ENCODE results near the gene DBH.

DBH gene

DNA sequence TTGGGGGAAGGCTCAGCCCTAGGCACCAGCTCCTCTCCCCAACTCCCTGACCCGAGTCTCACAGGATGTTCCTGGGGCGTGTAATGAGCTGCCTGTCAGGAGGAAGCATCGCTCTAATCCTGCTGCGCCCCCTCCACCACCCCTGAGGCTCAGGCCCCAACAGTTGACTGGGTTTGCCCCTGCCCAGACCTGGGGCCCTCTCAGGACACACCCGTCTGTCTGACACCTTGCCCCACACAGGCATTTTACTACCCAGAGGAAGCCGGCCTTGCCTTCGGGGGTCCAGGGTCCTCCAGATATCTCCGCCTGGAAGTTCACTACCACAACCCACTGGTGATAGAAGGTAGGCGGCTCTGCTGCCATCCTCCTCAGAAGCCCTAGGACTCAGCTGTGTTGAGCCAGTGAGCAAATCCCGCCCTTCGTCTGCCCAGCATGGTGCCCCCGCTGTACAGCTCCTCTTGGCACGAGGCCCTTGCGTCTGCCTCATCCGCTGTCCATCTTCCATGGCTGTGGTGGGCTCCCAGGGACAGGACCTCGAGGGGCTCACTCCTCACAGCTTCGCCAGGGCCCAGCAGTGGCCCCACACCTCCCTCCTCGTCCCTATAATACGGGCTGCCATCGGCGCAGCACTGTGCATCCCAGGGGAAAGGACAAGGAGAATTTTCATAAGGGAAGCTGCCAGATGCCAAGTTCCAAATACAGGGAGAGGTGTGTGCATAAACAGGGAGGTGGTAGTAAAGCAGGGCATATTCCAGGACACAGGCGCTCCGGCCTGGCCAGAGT lies 8.0 kb downstream of the DBH start:
- no peak for DNase-seq (ENCODE audit: low spot score)

DNA sequence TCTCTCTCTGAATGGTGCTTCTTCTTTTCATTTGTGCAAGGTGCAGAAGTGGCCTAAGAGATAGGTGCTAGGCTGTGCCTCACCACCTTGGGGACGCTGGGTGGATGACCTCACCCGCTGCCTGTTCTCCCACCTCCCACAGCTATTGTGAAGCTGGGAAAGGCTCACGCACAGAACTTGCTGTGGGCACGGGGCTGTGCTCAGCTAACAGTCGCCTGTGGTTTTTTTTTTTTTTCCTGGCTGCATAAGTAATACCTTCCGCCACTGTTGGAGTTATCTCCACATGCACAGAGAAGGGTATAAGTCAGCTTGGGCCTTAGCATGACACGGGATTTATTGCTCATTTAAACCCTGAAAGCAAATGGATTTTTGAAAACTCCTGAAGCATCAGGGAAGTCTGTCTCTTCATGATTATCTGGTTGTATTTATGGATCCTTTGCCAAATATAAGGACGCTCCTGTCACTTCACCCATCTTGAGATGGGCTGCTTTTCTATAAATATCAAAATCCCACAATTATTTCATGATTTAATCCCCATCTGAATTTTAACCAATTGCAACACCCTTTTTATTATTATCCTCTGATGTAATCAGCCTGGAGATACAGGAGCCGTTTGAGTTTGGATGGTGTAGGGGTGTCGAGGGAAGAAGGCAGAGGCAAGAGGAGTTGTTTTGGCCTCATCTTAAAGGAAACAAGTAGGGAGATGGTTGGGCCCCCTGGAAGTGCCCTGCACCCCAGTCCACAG lies 9.0 kb downstream of the DBH start:
- no peak for DNase-seq (ENCODE audit: low spot score)

DNA sequence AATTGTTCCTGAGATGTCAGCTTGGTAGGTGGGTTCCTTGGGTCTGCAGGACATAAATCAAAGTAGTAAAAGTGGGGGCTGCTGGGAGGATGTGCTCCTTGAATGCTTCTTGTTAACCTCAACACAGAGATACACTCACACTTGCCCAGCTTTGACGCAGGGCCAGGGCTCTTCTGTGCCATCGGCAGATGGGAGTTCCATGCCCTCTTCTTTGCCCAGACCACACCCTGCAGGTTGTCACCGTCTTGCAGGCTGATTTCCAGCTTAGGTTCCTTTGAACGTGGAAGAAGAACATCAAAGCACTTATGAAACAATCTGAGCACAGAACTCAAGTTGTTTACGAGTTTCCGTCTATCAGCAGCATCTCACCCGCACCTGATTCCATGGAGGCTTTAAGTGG lies 11.0 kb downstream of the DBH start:
- no peak for DNase-seq (ENCODE audit: low spot score)

DNA sequence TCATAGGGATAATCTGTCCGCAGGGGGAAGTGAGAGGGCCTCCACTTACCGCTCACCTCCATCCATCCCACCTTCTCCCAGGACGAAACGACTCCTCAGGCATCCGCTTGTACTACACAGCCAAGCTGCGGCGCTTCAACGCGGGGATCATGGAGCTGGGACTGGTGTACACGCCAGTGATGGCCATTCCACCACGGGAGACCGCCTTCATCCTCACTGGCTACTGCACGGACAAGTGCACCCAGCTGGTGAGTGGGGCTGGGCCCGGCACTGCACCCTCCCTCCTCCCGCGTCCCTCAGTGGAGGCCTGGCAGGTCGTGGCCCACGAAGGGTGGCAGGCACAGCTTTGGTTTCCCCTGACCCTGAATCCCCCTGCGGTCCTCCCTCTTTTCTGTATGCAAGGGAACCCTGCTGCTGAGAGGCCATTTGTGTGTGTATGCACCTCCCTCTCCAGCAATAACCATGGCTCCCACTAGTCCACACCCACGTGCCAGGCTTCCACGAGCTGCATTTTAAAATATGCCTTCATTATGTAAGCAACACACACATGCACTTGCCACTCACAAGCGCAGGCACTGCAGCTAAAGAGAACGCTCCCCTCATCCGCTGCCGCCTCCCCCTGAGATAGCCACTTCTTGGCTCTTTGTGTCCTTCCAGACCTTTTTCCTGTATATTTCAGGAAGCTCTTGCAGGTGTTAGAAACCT lies 11.8 kb downstream of the DBH start:
- no peak for DNase-seq (ENCODE audit: low spot score)

DNA sequence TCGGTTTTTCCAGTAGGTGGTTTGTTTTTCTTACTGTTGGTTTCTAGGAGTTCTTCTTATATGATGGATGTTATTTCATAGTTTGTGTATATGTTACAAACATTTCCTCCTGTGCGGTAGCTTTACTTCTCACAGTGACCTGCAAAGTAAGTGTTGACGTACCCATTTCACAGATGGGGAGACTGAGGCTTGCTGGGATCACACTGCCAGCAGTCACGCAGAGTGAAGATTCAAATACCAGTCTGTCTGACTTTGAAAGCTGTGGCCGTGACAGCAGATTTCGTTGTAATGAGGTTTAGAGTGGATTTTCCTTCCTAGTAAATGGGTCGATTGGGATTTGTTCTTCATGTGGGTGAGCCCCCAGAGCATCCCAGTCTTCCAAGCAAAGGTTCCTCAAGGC lies 13.0 kb downstream of the DBH start:
- DNase-seq (ENCODE audit: low spot score): no peak

DNA sequence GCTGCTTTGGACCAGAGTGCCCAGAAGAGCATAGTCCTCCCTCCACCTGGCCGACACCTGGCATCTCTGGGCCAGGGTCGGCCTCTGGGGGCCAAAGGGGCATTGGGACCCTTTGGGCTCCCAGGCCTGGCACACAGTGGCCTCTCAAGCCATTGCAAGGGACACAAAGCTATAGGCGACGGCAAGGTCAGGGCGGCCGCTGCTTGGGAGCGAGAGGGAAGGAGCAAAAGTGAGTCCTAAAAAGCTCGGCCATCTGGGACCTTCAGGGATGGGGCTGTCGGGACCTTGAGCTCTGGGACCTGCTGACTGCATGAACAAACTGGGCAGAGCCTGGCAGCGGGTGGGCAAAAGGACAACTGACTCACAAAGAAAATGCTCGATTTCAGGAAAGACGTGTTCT lies 13.9 kb downstream of the DBH start:
- DNase-seq (ENCODE audit: low spot score): no peak

DNA sequence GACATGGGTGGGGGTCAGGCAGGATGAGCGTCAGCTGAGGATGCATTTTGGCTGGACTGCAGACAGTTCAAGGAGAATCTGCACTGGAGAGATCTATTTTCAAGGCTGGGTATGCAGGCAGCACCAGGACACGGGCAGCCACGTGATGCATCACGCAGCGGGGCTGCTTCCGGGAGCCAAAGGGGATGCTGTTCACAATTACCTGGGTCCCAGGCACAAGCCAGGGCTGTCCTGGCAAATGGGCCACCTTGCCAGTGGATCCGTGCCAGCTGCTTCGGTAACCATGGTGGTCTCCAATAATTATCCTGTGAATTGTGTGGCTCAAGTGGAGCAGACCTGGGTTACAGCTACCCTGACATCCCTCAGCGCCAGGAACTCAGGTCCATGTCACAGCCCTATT lies 17.5 kb downstream of the DBH start:
- no peak for DNase-seq (ENCODE audit: low spot score)

DNA sequence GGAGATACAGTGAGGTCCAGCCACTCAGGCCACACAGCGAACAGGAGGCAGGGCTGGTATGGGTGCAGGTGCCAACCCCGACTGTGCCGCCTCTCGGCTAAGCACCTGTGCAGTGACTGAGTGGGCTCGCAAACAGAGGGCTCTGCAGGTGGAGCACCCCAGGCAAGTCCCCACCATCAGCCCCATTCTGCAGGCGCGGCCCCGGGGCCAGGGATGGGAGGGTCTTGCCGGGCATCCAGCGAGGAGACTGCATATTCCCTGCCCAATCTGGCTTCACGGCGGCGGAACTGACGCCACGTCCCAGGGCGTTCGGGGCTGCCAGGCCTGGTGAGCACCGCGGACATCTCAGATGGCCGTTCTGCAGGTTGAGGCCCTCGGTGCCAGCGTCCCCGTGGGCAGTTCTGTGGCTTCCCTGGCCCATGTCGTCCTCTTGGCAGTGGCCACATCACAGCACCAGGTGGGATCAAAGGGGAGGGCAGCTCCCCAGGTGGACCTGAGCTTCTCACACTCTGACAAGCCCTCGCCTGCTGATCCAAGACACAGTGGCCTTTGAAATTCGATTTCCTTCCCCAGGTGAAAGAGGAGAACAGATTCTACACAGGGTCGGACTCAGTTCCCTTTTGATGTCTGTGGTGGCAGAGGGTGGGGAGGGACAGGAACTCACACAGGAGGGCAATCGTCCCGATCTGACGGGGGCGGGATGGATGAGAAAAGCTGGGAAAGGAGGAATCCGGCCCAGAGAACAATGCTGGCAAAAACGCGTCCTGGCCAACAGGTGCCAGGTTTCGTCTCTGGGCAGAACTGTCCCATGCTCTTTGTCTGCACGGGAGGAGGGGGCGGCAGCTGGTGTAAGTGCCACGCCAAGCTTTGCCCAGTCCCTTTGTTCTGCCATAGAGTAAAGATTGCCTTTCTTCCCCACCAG lies 18.8 kb downstream of the DBH start:
- DNase-seq (ENCODE audit: low spot score): no peak

DNA sequence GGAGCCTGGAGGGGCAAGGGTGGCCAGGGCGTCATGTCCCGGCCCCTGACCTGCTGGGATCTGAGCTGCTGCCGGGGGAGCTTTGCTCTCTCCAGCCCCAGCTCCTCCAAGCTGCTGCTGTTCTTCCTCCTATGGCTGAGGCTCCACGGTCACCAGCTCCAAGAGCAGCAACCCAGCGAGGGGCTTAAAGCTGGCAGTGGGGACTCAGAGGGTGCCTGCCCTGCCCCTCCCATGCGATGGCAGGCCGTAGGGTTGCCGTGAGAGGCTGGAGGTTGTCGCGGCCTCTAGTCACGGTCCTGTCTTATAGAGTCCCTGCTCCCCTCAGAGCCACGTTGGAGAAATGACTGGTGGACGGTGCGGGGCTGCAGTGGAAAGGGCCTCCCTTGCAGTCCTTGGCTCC lies 19.5 kb downstream of the DBH start:
- DNase-seq (ENCODE audit: low spot score): no peak

DNA sequence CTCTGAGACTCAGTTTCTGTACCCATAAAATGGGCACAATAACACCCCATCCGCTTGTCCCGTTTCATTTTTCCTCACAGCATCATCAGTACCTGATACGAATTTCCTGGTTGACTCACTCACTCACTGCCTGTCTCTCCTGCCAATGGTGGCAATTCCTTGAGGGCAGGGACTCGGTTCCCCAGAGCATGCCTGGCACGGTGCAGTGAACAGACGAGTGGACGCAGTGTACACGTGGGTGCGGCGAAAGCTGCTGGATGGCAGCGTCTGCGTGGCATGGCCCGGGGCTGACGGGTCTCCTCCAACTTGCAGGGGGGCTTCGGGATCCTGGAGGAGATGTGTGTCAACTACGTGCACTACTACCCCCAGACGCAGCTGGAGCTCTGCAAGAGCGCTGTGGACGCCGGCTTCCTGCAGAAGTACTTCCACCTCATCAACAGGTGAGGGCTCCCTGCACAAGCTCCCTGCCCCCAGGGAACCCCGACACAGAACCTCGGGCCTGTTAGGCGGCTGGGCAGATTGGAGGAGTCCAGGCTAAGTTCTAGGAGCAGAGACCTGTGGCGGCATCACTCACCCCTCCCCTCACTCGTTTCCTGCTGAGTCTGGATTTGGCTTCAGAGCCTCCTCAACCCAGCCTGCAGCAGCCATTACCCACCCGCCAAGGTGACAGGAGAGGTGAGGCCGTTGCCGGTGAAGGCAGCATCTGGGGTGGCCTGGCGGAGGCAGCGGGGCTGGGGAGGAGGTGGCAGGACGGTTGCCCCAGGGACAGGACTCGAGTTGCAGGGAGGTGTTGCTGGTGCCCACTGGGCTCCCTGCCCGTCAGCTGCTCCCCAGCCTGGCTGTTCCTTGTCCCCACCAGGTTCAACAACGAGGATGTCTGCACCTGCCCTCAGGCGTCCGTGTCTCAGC lies 20.3 kb downstream of the DBH start:
- DNase-seq (ENCODE audit: low spot score): no peak

DNA sequence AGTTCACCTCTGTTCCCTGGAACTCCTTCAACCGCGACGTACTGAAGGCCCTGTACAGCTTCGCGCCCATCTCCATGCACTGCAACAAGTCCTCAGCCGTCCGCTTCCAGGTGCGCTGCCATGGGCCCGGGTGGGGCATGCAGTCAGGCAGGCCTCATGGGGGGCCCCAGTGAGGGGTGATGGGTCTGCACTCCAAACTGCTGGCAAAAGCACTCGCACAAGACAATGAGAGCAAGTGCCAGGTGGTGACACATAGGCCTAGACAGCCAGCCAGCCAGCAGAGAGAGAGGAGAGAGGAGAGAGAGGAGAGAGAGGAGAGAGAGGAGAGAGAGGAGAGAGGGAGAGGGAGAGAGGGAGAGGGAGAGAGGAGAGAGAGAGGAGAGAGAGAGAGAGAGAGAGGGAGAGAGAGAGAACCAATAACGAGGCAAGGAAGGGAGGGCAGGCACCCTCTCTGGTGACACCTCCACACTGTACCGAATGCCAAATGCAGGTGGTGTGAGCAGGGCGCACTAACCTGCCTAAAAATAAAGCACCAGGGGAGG lies 21.0 kb downstream of the DBH start:
- DNase-seq (ENCODE audit: low spot score): no peak

DNA sequence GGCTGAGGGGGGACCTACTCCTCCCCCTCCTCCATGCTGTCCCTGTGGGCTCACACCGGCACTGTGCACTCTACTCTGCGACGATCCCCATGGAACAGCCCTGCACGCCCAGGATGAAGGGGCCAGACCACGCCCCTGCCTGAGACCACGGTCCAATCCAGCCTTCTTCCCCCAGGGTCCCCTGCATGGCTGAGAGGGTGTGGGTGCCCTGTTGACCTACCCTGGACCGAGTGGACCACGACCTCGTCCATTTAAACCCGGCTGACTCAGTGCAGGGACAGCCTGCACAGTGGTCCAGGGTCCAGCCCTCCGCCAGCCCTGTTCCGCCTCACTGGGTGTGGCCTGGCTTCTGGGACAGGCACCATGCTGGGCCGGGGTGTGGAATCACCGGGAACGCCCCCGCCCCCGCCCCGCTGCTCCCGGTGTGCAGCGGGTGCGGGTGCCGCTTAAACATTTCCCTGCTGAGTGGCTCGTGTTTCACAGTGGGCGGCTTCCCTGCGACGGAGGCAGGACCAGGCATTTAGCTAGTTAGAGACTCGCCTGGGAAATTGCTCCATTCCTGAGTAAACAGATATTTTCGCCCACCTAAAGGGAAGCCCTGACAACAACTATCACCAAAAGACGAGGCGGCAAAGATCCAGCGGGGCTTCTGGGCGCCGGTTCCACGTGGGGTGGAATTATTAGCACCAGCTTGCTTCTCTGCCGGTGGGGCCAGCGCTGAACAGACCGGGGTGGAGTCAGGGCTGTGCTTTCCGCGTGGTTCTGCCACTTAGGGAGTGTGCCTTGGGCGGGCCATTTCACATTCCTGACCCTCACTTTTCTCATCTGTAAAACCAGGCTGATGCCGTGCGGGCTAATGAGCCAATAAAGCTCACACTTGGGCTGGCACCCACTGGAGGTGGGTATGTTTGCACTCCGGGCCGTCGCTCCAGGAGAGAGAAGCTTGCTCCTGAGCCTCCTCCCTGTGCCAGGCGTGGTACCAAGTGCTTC lies 22.6 kb downstream of the DBH start:
- DNase-seq (ENCODE audit: low spot score): no peak

DNA sequence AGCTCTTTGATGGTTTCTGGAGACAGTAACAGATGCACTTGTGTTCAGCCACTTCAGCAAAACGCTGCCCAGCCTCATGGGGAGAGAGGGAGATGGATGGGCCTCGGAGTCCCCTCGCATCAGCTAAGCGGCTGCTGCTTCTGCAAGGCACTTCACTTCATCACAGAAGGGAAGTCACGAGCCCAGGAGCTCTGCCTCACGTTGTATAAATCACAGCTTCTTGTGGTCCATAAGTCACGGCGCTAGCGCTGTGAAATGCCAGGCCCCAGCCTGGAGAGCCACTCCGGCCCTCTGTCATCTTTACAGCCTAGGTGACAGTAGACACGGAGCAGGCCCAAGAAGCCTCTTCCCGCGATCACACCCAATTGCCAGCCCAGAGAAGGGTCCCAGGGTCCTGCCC lies 23.4 kb downstream of the DBH start:
- DNase-seq (ENCODE audit: low spot score): no peak

DNA sequence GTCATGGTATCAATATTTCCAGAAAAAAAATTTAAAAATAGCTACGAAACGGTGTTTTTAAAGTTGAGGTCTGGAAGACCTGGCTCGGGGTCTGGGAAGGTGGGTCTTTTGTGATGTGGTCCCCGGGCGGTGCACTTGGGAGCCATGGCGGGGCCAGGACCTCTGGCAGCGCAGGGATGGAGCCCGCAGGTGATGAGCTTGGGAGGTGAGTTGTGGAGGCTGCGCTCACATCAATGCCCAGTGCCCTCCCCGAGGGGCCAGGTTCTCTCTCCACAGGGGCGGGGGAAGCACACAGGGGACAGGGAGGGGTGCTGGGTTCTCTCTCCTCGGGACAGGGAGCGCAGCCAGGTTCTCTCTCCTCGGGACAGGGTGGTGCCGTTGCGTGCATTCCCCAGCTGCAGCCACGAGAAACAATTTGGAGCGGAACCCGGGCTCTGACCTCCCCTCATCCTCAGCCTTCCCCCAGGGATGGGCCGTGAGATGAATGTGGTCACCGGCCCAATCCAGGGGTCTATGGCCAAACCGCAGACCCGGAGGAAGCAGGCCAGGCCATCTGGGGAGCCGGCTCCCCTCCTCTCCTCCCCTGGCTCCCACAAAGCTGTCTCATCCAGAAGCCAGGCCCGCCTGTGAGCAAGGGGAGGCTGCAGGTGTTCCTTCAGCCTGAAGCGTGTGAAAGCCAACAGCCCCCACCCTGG lies 25.8 kb downstream of the DBH start:
- DNase-seq (ENCODE audit: low spot score): no peak

DNA sequence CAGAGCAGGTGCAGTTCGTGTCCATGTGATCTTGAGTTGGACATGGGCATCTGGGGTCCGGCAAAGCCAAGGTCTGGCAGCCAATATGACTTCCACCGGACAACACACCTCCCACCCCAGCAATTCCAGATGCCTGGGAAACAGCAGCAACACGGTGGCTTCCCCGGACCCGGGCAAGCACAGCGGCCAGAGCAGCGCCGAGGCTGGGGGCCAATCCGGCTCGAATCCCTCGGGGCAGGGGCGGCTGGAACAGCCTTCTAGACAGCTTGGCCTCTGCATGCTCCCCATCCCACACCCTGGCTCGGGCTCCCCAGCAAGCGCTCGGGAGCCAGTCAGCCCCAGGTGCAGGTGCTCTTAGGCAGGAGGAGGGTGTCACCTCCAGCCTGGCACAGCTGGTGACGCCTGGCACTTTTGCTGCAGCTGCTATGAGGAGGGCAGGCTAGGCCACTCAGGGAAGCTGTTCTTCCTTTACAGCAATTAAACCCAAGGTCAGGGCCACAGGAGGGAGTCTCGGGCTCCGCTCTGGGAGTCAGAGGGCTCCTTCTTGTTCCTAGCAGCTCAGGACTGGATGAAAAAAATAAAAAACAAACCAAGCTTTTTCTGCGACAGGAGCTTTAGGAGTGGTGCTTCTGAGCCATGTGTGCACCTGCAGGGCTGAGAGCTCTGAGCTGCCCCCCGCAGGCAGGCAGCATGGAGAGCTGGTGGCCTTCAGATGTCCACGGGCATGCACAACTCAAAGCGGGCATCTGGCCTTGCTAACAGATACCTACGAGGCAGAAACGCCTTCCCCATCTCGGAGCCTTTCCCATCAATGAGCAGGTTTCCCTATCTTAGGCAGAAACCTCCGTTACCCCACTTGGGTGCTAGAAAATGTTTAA lies 28.2 kb downstream of the DBH start:
- DNase-seq (ENCODE audit: low spot score): no peak

DNA sequence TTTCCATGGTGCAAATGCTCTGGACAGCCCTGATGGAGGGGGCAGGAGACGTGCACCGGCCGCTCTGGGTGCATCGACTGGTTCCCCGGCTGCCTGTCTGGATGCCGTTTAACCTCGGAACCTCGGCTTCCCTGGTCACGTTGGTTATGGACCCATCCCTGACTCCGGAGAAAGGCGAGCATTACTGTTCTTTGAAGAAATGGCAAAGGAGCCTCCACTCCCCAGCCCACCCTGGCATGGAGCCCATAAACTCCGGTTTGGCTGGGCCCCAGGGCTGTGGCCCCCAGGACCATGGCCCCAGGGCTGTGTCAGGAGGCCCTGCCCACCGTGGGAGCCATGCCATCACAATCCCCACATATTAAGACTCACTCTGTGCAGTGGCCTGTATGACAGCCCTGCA lies 28.9 kb downstream of the DBH start:
- no peak for DNase-seq (ENCODE audit: low spot score)

DNA sequence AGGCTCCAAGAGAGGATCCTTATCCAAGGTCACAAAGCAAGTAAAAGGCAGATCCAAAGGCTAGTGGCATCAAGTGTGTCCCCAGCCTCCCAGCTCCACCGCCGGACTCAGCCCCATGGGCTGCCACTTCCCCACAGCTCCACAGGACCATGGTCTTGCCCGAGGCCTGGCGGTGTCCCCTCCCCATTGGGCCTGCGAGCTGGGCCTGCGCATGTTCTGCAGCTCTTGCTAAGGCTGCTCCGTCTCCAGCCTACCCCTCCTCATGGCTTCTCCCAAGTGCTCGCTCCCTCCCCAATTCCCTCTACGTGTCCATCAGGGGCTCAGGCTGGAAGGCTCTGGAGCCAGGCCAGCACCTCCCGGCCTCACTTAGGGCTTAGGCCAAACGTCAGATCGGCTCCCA lies 29.4 kb downstream of the DBH start:
- DNase-seq (ENCODE audit: low spot score): no peak

DNA sequence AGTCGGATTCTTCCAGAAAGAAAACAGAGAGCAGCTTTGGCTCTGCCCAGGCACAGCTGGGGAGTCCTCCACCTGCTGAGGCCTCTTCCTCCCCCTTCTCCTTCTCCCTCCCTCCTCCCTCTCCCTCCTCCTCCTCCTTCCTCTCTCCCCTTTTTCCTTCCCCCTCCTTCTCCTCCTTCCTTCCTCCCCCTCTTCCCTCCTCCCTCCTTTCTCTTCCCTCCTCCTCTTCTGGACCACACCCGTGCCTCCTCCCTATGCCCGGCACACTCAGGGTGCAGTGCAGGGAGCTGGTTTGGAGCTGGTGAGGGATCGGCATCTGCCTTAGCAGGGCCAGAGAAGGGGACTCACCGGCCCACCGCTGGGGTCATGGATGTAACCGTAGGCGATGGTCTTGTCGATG lies 30.2 kb downstream of the DBH start:
- DNase-seq (ENCODE audit: low spot score): no peak

Data from putamen (tissue), 1 donor.